Dedifferentiated amniotic fluid mesenchymal stem cell (primary cell): ENCODE results near the gene SCUBE1.

Experiments used
- DNase-seq: peaks from one replicate; pipeline ENCODE4 v3.0.0-alpha.2; 2016; ENCODE audit errors: extremely low spot score

SCUBE1 gene

DNA sequence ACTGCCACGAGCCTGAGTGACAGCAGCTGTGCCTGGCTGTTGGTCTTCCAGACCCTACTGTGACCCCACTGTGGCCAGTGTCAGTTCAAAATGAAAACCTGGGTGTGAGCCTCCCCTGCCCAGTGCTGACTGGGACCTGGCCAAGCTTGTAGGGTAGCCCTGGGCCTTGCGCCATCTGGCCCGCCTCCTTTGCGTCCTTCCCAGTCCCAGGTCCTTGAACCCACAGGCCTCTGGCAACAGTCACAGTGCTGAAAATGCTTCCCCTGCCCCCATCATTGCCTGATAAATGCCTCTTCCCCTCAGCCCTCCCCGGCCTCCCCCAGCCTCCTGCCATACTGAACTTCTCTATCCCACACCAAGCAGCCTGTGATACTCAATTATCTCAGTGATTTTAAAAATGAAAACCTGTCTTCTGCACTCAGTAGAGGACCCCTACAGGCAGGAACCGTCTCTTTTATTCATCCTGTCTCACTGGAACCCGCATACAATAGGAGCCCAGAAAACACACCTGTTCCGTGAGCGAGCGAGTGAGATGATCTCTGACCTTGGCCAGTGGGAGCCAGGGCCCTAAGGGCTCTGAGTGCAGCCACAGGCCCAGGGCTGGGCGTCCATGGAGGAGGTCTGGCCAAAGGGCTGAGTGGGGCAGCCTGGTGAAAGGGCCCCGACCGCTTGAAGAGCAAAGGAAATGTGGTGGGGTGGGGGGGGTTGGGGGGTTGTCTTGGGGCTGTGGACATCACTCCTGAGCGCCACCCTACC lies 106.6 kb downstream of the SCUBE1 start:
- no peak for DNase-seq

DNA sequence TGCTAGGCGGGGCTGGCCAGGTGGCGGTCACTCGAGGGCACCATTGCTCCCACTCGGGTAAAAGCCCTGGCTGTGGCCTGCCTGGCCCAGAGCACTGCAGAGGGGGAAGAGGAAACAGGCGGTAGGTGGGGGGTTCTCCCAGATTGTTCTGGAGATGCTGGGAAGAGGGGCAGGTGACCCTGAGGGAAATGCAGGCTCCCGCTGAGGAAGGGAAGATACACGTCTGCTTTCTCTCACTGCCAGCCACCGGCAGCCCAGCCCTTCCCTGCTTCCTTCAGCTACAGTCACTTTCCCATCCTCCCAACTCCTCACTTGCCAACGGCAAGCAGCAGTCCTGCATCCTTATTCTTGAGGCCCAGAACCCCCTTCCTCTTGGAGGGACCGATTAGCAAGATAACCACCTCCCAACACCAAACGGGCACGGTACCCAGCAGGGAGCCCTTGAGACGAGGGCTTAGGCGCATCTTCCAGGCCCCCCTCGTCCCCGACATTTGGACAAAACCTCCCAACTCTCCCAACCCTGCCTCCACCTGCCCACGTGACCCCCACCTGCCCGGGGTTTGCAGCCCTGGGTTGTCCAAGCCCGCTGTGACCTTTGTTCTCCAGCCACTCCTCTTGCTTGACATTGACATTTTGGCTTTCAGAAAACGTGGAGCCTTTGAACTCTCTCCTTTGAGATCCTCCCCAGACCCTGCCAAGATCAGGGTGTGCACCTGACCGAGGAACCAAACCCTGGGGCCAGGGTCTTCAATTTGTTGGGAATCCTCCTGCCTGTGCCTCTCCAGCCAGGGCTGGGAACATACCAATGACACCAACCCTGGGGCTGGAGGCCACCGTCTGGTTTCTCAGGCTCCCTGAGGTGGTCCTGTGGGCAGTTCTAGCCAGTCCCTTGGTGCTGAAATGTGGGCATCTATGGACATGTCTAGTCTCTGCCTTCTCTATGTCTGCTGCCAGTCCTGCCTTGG lies 107.4 kb downstream of the SCUBE1 start:
- DNase-seq, result no peak

DNA sequence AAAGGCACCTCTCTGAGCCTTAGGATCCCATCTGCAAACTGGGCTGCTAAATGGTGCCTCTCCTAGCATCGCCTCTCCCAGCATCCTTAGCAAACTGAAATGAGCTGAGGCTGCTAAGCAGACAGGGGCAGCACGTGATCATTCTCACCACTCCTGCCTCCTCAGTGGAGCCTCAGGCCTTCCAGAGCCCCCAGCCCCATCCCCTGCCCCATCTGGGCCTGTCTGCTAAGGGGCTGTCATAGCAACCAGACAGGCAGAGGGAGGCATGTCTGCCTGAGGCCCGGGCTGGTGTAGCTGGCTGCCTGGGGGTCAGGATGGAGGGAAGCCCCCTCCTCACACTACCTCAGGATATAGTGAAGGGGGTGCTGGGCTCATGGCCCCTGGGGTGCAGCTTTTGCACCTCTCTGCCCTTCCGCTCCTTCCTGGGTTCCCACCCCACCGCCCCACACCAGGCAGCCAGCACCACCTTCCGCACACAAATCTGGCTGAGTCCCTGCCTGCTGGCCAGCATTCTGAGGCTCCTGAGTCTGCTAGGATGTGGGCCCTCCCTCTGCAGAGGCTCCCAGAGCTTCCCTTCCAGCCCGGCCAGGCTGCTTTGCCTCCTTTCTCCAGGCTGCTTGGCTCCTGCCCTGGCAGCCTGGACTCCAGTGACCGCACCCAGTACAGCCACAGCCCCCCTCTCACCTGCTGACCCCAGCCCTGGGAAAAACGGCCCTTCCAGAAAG lies 108.7 kb downstream of the SCUBE1 start:
- no peak for DNase-seq

DNA sequence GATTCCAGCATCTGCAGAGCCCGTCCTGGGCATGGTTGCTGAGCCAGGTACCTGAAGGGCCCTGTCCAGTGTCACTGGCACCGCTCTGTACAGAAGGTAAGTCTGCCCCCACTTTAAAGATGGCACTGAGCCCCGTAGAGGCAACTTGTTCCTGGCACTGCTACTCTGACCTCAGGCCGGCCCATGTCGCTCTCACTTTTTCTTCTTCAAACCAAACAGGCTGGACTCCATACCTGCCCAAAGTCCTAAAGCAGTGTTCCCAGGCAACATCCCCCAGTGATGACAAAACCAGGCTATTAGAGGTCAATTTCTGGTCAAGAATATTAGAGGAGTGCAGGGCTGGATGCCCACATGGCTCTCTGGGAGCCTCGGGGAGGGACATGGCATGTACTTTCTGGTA lies 109.6 kb downstream of the SCUBE1 start:
- no peak for DNase-seq

DNA sequence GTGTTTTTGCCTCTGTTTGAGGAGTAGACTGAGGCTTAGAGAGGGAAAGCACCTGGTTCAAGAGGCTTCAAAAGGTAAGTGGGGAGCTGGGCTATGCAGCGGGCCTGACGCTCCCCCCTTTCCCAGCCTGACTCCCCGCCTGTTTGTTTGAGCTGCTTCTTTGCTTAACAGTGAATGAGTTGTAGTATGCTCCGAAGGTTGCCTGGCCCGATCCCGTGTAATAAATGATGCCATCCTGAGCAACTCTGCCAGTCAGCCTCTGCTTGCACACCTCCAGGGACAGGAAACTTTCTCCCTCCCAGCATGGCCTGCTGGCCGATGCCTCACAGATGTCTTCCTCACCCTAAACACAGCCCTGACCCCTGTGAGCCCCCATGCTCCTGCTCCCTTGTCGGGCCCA lies 110.7 kb downstream of the SCUBE1 start:
- no peak for DNase-seq

DNA sequence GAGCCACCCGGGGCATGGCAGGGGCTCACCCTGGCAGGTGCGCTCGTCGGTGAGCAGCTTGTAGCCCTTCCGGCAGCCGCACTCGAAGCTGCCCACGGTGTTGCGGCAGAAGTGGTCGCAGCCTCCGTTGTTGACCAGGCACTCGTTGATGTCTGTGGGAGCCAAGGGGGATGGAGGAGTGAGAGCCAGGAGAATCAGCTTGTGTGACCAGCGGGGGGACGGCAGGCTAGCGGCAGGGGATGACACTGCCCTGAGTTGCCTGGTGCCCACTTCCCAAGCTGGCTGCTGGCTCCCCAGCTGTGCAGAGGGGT lies 111.5 kb downstream of the SCUBE1 start:
- DNase-seq, result no peak

DNA sequence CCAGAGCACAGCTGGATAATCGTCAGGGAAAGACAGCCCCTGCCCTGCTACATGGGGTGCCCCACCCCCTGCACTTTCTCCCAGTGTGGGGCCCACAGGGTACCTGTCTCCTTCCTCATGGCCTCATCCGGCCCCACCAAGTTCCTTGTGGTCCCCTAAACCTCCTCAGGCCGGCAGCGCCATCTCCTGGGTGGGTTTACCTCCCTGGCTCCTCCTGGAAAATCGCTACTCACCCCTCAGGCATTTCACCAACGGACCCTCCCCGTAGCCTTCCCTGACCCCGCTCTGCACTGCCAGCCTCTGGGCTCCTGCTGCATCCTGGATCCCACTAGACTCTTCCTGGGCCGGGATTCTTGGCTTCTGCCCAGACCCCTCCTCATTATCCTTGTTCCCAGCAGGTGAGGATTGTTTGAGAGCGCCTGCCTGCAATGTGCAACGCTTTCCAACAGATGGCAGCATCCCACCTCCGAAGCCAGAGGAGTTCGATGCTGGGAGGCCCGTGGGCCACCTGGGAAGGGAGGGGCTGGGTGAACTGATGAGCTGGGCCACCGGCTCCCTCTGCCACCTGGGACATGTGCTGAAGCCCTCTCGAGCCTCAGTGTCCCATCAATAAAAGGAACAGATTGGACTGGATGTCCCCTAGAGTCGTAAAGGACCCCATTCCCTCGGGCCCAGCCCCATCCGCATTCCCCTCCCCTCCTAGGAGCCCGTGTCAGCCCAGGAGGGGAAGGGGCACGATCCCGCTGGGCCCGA lies 112.0 kb downstream of the SCUBE1 start:
- DNase-seq, result no peak

DNA sequence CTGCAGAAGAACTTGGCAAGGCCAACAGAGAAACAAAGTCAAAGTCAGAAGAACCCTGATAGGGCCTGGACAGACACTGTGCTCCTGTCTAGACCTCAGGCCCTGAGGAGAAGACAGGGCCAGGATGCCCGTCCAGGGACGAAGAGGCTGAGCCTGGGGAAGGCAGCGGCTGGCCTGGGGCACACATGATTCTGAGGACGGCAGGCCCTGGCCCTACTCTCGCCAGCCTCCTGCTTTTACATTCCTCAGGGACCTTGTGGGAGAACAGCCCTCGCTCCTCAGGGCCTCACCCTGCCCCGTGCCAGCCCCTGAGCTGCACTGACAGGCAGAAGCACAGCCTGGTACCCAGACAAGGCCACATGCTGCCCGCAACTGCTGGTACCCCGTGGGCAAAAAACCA lies 112.6 kb downstream of the SCUBE1 start:
- no peak for DNase-seq

DNA sequence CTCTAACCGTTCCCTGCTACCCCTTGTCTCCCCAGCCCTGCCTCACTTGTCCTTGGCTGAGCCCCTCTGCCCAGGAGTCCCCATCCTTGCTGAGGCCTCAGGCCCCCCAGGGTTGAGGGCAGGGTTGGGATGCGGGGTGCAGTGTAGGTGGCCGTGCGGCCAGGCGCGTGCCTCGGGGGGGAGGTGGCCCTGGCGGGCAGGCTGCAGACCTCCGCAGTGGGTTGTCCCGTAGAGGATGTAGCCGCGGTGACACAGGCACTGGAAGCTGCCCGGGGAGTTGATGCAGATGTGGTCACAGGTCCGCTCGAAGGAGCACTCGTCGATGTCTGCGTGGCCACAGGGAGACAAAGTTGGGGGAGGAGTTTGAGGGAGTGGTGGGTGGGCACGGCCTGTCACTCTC lies 114.3 kb downstream of the SCUBE1 start:
- DNase-seq, result no peak

DNA sequence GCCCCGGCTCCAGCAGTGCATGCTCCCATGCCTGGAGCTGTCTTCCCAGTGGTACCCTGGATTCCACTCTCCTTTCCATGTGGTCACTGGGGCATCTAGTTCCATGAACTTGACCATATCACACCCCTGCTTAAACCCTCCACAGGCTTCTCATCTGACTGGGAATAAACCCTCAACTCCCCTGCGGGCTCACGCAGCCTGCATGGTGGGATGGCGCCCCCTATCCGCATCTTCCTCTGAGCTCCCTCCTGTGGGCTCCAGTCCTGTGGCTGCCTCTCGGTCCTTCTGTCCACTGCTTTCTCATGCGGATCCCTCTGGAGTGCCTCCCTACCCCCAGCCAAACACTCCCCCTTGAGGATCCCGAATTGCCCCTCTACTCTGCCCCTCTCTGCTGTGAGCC lies 114.8 kb downstream of the SCUBE1 start:
- no peak for DNase-seq

DNA sequence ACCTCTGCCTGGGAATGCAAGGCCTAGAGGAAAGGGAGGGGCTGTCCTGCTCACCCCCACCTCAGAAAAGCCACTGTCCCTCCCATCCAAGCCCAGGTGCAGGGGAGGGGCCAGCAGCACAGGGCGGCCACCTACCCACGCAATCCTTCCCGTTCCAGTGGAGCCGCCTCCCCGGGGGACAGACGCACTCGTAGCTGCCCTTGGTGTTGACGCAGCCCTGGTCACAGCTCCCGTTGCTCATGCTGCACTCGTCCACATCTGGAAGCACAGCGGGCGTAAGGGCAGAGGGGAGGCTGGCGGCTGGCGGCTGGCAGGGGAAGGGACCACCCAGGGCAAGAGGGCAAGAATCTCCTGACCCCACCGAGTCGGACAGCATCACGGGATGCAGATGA lies 115.9 kb downstream of the SCUBE1 start:
- no peak for DNase-seq

DNA sequence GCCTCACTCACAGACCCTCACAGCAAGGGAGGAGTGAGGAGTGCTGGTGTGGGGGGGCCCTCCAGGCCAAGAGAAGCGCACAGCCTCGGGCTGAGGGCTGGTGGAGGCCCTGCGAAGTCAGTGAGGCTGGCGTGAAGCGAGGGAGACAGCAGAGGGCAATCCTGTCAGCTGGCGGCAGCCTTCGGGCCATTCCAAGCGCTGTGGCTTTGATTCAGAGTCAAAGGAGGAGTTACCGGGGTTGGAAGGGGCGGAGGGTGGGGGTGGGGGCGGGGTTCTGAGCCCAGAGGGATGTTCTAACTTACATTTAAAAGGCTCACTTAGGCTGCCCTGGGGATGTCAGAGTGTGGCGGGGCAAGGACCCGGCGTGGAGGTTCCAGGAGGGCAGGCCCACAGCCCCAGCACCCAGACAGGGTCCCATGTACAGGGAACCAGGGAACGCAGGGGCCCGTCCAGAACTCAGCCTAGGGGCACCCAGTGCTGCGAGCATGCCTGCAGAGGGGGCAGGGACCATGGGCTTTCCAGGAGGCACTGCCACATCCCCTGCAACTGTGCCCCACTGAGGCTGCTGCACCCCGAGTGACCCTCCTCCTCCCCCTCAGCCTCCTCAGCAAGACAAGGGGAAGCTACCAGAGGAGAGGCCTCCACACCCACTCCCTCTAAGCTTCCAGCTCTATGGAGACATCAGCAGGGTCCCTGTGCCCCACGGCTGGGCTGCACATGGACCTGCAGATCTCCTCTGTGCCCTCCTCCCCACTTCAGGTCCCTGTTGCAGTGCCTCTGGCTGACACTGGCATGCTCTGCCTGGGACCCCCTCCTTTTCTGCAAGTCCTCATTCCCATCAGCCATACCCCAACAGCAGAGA lies 116.6 kb downstream of the SCUBE1 start:
- no peak for DNase-seq

DNA sequence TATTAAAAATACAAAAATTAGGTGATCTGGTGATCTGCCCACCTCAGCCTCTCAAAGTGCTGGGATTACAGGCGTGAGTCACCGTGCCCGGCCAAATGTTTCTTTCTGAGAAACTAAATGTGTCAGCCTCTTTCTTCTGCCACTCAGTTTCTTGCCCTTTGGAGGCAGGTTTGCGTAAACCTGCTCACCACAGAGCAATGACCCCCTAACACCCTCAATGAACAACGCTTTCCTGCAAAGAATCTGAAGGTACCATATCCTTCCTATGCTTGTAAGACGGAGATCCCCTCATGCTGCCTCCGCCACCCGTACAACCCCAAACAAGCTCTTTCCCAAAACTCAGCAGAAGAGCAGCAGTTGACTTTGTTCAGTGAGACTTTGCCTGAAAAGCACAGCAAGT lies 117.6 kb downstream of the SCUBE1 start:
- no peak for DNase-seq

DNA sequence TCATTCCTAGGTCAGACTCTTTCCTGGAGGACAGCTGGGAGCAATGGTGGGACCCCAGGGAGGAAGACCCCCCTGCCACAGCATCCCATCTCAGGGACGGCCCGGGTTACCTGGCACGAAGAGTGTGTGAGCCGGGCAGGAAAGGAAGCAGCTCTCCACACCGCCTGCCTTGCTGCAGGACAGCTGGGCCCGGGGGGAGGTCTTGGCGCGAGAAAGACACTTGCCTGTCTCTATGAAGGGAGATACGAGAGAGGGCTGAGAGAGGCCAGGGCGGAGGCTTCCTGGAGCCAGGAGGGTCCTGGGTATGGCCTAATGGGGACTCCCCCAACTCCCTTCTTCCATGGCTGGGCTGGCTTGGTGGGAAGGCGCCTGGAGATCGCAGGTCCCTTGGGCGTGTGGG lies 120.2 kb downstream of the SCUBE1 start:
- no peak for DNase-seq

DNA sequence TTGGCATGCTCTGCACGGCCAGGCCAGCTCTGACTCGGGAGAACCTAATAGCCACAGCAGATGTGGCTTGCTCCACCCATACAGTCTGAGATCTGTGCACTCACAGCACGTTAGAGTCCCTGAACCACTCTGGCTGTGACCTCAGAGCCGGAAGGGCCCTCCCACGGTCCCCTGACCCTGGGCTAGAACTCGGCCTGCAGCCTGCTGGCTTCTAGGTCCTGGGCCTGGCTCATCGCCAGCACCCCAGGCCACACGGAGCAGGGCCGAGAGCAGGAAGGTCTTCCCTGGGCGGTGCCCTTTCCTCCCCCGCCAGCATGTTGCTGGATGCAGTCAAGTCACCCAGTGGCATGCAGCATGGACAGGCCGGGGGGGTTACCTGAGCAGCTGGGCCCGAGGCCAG lies 120.9 kb downstream of the SCUBE1 start:
- no peak for DNase-seq

DNA sequence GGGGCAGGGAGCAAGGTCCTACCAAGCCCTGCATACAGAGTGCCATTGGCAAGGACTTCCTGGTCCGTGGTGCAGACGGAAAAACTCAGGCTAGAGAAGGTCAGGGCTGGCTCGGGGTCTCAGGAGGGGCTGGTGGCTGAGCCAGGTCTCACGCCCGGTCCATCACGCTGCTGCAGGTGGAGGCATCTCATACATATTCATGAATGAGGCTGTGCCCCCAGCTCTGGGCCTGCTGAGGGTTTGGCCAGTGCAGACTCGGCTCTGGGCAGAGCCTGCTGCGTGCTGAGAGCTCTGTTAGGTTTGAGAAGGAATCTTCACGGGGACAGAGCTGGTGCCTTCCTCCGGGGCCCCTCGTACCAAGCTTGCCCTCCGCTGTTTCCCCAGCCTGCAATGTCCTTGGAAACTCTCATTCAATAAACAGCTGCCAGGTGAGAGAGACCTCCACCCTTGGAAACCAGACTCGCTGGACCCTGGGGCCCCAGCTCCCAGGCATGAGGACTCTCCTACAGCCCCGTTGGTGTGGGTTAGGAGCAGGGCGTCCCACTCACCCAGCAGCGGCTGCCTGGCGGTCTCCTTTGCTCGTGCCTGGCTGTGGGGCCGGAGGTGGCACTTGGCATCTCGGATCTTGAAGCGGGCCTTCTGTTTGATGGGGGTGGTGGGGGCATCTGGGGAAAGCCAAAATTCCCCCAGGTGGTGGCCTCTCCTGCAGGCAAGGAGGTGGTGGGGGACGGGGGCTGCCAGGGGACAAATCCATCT lies 122.4 kb downstream of the SCUBE1 start:
- DNase-seq, result no peak

DNA sequence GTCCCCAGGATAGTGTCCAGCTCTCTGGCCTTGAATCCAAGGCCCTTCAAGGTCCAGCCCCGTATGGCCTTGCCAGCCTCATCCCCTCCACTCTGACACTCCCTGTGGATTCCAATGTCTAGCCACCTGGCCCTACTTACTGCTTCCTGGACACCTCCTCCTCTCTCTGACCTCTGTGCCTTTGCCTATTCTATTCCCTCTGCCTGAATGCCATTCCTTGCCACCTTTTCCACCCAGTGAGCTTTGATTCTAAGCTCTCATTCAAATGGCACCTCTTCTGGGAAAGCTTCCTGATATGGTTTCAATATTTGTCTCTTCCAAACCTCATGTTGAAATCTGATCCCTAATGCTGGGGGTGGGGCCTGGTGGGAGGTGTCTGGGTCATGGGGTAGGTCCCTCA lies 124.4 kb downstream of the SCUBE1 start:
- no peak for DNase-seq

DNA sequence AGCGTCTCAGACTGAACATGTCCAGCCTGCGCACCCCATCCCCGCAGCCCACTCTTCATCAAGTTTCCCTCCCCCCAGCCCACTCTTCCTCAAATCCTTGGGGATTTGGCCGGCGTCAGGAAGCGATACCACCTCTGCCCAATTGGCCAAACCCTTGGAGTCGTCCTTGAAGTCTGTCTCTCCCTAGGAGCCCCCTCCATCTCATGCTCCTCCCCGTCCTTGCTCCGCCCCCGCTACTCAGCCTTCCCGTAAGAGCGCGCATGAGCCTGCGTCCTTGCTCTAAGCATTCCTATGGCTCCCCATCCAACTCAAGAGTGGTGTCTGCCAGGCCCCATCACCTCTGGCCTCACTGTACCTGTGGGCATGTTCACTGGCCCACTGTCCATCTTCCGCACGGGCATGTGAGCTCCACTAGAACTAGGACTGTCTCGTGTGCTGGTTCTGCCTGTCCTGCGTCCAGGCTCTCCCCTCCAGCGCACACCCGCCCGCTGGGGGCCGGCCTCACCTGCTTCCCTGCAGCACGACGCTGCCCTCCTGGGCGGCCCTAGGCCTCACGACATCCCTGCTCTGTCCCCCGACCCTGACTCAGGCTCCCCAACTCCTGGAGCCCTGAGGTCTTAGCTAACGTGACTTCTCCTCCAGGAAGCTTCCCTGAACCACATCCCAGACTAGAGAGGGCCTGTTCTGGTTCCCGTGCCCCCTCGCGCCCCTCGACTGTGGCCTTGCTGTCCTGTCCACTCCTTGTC lies 125.7 kb downstream of the SCUBE1 start:
- no peak for DNase-seq

DNA sequence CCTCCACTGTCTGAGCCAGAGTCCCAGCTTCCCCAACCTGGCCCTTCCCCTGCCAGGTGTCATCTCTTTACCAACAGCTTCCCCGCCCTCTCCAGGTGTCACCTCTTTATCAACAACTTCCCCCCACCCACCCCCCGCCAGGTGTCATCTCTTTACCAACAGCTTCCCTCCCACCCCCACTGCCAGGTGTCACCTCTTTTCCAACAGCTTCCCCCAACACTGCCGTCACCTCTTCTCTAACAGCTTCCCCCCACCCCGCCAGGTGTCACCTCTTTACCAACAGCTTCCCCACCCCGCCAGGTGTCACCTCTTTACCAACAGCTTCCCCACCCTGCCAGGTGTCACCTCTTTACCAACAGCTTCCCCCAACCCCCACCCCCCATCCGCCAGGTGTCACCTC lies 126.4 kb downstream of the SCUBE1 start:
- DNase-seq, result no peak
